ENCODE results near the gene NPC1. TPM values are rescaled to one million over a fixed set of nuclear protein-coding genes. Genes with fewer than 3 reads are reported as not detected.

The NPC1 gene
- total and polyA plus RNA-seq, 2 of the 8 experiments (the other 6 are each of a cell fraction or from before 2014, with no cell fraction given), result 34.1 to 39.5 TPM

- Histone ChIP-seq H3K4me1 (replicated peaks in 1 of 4; ENCODE audit: control insufficient read depth in 3 of 4, insufficient read depth in 4 of 4, low read length in 3 of 4) (no peaks in the 10 kb centered on the region), H2BK15ac (ENCODE audit: low read length) (no peak overlapping the region), H2BK12ac (ENCODE audit: low read depth, low read length) (no peak overlapping the region), H2BK120ac (replicated peaks; ENCODE audit: low read depth, low read length) (no peak overlapping the region), H3K23ac (ENCODE audit: insufficient read length) (no peak overlapping the region), H4K91ac (replicated peaks; ENCODE audit: insufficient read length, low read length) (no peak overlapping the region), H3K14ac (ENCODE audit: insufficient read length) (no peak overlapping the region), H3K9ac (replicated peaks in 1 of 4; ENCODE audit: extremely low read depth in 1 of 4, low read depth in 3 of 4, low read length in 3 of 4) (no peak overlapping the region), H3K27ac (ENCODE audit: low read depth, low read length) (no peak overlapping the region), H3K56ac (replicated peaks; ENCODE audit: insufficient read length, low read depth, low read length) (no peak overlapping the region), H3K18ac (ENCODE audit: extremely low read depth, low read length) (no peak overlapping the region), H4K20me1 (replicated peaks in 1 of 2; ENCODE audit: control insufficient read depth in 1 of 2, insufficient read depth in 2 of 2, low read length in 2 of 2) (peaks cover 1 to 2% of the 10 kb centered on the region in 2 experiments), H2AFZ (ENCODE audit: low read length) (no peak overlapping the region), H3K23me2 (ENCODE audit: low read depth, low read length) (no peaks in the 10 kb centered on the region), H2AK5ac (ENCODE audit: low read depth, low read length) (no peak overlapping the region), H4K5ac (ENCODE audit: insufficient read length, low read depth, low read length) (no peak overlapping the region), H3K4ac (replicated peaks; ENCODE audit: insufficient read length, low read depth, low read length) (no peak overlapping the region), H3K36me3 (ENCODE audit: control insufficient read depth in 2 of 4, insufficient read depth in 4 of 4, low read length in 3 of 4) (peaks cover 36 to 69% (median 55%) of the 10 kb centered on the region in 4 experiments; a peak in 7 of 8 replicates), H3K79me1 (ENCODE audit: low read depth, low read length) (no peaks in the 10 kb centered on the region), H3K4me3 (ENCODE audit: extremely low read depth in 1 of 4, insufficient read depth in 2 of 4, low read depth in 3 of 4, low read length in 4 of 4) (no peak overlapping the region), H3K27me3 (replicated peaks in 1 of 4; ENCODE audit: control insufficient read depth in 3 of 4, extremely low read depth in 1 of 4, insufficient read depth in 3 of 4, low read length in 3 of 4) (no peaks in the 10 kb centered on the region), H3K9me3 (ENCODE audit: insufficient read depth in 2 of 2, low read depth in 1 of 2, low read length in 1 of 2) (no peaks in the 10 kb centered on the region), H2BK20ac (ENCODE audit: low read length) (no peak overlapping the region), H3K79me2 (ENCODE audit: control insufficient read depth in 1 of 2, insufficient read depth in 2 of 2, low read length in 2 of 2) (no peaks in the 10 kb centered on the region), H2BK5ac (ENCODE audit: low read depth, low read length) (no peak overlapping the region), H4K8ac (ENCODE audit: extremely low read depth, insufficient read depth, low read length) (no peak overlapping the region), H3K4me2 (ENCODE audit: insufficient read depth in 1 of 2, low read depth in 2 of 2, low read length in 2 of 2) (no peak overlapping the region)
- TF ChIP-seq TAF7 (optimal IDR thresholded peaks at IDR 0.05; ENCODE audit: borderline replicate concordance, low read depth, low read length) (no peak), YY1 (IDR thresholded peaks at IDR 0.05; ENCODE audit: low read depth, low read length) (no peak), BCL11A (IDR thresholded peaks at IDR 0.05; ENCODE audit: low read depth in 2 of 2, low read length in 2 of 2) (no peak), SP4 (IDR thresholded peaks at IDR 0.05; ENCODE audit: low read length) (no peak), MAFK (IDR thresholded peaks at IDR 0.05; ENCODE audit: low read depth, low read length) (no peak), RBBP5 (IDR thresholded peaks at IDR 0.05; ENCODE audit: borderline replicate concordance, low read depth, low read length) (no peak)
- FAIRE-seq (no peak), DNase-seq (ENCODE audit: low read depth in 1 of 2, low spot score in 2 of 2) (no peak)
- ChIA-PET CTCF (ENCODE audit: partially characterized antibody) (interaction anchor here (1.4 kb wide), 2 partner anchors 161 to 269 kb away, joined by 4 read pairs; no protein-coding TSS in a partner anchor), POLR2A (ENCODE audit: partially characterized antibody) (no interaction called here)
- WGBS, 2 experiments (ENCODE audit: extremely low coverage in 1 of 2, insufficient coverage in 1 of 2, insufficient read length in 1 of 2, insufficient replicate concordance in 2 of 2, low coverage in 1 of 2, low lambda C conversion rate in 2 of 2, missing lambda C conversion rate in 1 of 2), result 95% methylated on average over 2 of the region's 2 CpGs; no CpG with 5 or more reads in 1 of the 2 experiments
Observed at GRCh38 chr18:23542461-23542860, 43.8 kb downstream of the NPC1 start.

All from H1 (cell line).